COLO829 (cell line): ENCODE measurements around the gene BMP10.
A peak's percentile ranks its signal among the peaks of the same experiment; 100 is the strongest.
"Not testable (repeated sequence)": the region's sequence is repeated elsewhere in the genome, so short reads cannot be mapped to it uniquely, and the experiment has no call there.

ENCODE experiments used
- DNase-seq: peaks from one replicate; pipeline ENCODE4 v3.0.0; 2012; ENCODE audit warnings: low spot score

Gene BMP10

GRCh38 chr2:68871159-68871764, at the start of gene BMP10:
Gene BMP10, minus strand, starts transcription at chr2:68871397. Its CDS starts 39 bp downstream, at chr2:68871358.
- DNase-seq, result no peak

GRCh38 chr2:68920481-68921170, 49.4 kb upstream of the BMP10 start:
- no peak for DNase-seq

GRCh38 chr2:68918497-68918896, 47.3 kb upstream of the BMP10 start:
- peak; percentile 40 for DNase-seq

GRCh38 chr2:68917034-68917718, 46.0 kb upstream of the BMP10 start:
- DNase-seq, result no peak

GRCh38 chr2:68916226-68916625, 45.0 kb upstream of the BMP10 start:
- no peak for DNase-seq

- DNase-seq, result no peak
Measured at GRCh38 chr2:68915393-68915792, 44.2 kb upstream of the BMP10 start.

- DNase-seq, result no peak
Measured at GRCh38 chr2:68913359-68913758, 42.2 kb upstream of the BMP10 start.

GRCh38 chr2:68912732-68913131, 41.5 kb upstream of the BMP10 start:
- no peak for DNase-seq

GRCh38 chr2:68912111-68912510, 40.9 kb upstream of the BMP10 start:
- DNase-seq, result no peak

GRCh38 chr2:68911709-68912108, 40.5 kb upstream of the BMP10 start:
- DNase-seq, result no peak

GRCh38 chr2:68911246-68911645, 40.0 kb upstream of the BMP10 start:
- no peak for DNase-seq

- DNase-seq, result peak; percentile 56
Measured at GRCh38 chr2:68909793-68910674, 38.8 kb upstream of the BMP10 start.

- no peak for DNase-seq
Measured at GRCh38 chr2:68908392-68908970, 37.3 kb upstream of the BMP10 start.

- DNase-seq, result no peak
Measured at GRCh38 chr2:68907920-68908253, 36.7 kb upstream of the BMP10 start.

- no peak for DNase-seq
Measured at GRCh38 chr2:68907232-68907919, 36.2 kb upstream of the BMP10 start.

- DNase-seq, result no peak
Measured at GRCh38 chr2:68906716-68907115, 35.5 kb upstream of the BMP10 start.

- DNase-seq, result no peak
Measured at GRCh38 chr2:68905116-68905515, 33.9 kb upstream of the BMP10 start.

GRCh38 chr2:68901561-68901960, 30.4 kb upstream of the BMP10 start:
- DNase-seq, result no peak

- no peak for DNase-seq
Measured at GRCh38 chr2:68901199-68901514, 30.0 kb upstream of the BMP10 start.

GRCh38 chr2:68900496-68901198, 29.4 kb upstream of the BMP10 start:
- no peak for DNase-seq

- DNase-seq, result not testable (repeated sequence)
Measured at GRCh38 chr2:68895981-68896380, 24.8 kb upstream of the BMP10 start.
